Common myeloid progenitor, CD34-positive (primary cell): ENCODE measurements around the gene THRB.

Experiments
- CTCF ChIA-PET: fragments of 350-600 bp; sonication (Branson Sonifier 250); formaldehyde crosslinking; loops from one replicate; lab custom pipeline; 2021; ENCODE audit warnings: antibody characterized with exemption; lab: Charles Lee
- POLR2A ChIA-PET: fragments of 350-600 bp; sonication (Branson Sonifier 250); formaldehyde crosslinking; loops from one replicate; lab custom pipeline; 2021; ENCODE audit warnings: antibody characterized with exemption; lab: Charles Lee
- DNase-seq, 3 donors: peaks; one replicate each; pipeline versions ENCODE4 v3.0.0 to v3.0.0-alpha.2; 2013
- H3K27ac ChIP-seq, 2 experiments: 1 replicate in 1 of 2; 2 replicates in 1 of 2; pipeline ENCODE4 v1.7.0; 2013; ENCODE audit warnings: inconsistent platforms in 2 of 2, low read length in 2 of 2, mild to moderate bottlenecking in 2 of 2, low read depth in 1 of 2, moderate library complexity in 1 of 2; ENCODE audit not compliant: severe bottlenecking in 2 of 2, insufficient read depth in 1 of 2, poor library complexity in 1 of 2
- H3K27me3 ChIP-seq, 5 experiments: replicated peaks in 2 of 5; 1 replicate in 3 of 5; 2 replicates in 2 of 5; pipeline versions ENCODE4 v1.6.1 to v1.7.0; 2013; ENCODE audit warnings: low read length in 4 of 5, mild to moderate bottlenecking in 2 of 5, moderate library complexity in 2 of 5, inconsistent platforms in 1 of 5; ENCODE audit not compliant: insufficient read depth in 5 of 5, control insufficient read depth in 4 of 5
- H3K36me3 ChIP-seq, 4 experiments: 1 replicate in 2 of 4; 2 replicates in 2 of 4; pipeline versions ENCODE4 v1.6.1 to v1.7.0; 2013; ENCODE audit warnings: low read length in 3 of 4, control low read depth in 1 of 4, mild to moderate bottlenecking in 1 of 4; ENCODE audit not compliant: control insufficient read depth in 4 of 4, insufficient read depth in 4 of 4
- H3K4me1 ChIP-seq, 4 experiments: 1 replicate in 3 of 4; 2 replicates in 1 of 4; pipeline versions ENCODE4 v1.6.1 to v1.7.1; 2013; ENCODE audit warnings: low read length in 3 of 4, mild to moderate bottlenecking in 3 of 4, control low read depth in 1 of 4, inconsistent platforms in 1 of 4, moderate library complexity in 1 of 4; ENCODE audit not compliant: control insufficient read depth in 4 of 4, insufficient read depth in 4 of 4; ENCODE audit errors: control extremely low read depth in 1 of 4
- H3K4me3 ChIP-seq, 7 experiments: 1 replicate in 4 of 7; 2 replicates in 3 of 7; pipeline versions ENCODE4 v1.5.1 to v1.7.0; 2013; ENCODE audit warnings: mild to moderate bottlenecking in 7 of 7, low read length in 6 of 7, moderate library complexity in 6 of 7, inconsistent platforms in 2 of 7, low read depth in 2 of 7, control low read depth in 1 of 7; ENCODE audit not compliant: insufficient read depth in 4 of 7, control insufficient read depth in 1 of 7; ENCODE audit errors: extremely low read depth in 1 of 7
- H3K9me3 ChIP-seq, 5 experiments: 1 replicate in 4 of 5; 2 replicates in 1 of 5; pipeline versions ENCODE4 v1.6.1 to v1.7.1; 2013; ENCODE audit warnings: low read length in 4 of 5, mild to moderate bottlenecking in 2 of 5, inconsistent platforms in 1 of 5, low read depth in 1 of 5, moderate library complexity in 1 of 5; ENCODE audit not compliant: control insufficient read depth in 4 of 5, insufficient read depth in 2 of 5; ENCODE audit errors: control extremely low read depth in 1 of 5
- WGBS: methylation state at CpG from one replicate; pipeline ENCODE4 v1.1.5; 2013; ENCODE audit not compliant: insufficient coverage; 5-methylcytosine and 5-hydroxymethylcytosine counted together

Gene THRB

DNA sequence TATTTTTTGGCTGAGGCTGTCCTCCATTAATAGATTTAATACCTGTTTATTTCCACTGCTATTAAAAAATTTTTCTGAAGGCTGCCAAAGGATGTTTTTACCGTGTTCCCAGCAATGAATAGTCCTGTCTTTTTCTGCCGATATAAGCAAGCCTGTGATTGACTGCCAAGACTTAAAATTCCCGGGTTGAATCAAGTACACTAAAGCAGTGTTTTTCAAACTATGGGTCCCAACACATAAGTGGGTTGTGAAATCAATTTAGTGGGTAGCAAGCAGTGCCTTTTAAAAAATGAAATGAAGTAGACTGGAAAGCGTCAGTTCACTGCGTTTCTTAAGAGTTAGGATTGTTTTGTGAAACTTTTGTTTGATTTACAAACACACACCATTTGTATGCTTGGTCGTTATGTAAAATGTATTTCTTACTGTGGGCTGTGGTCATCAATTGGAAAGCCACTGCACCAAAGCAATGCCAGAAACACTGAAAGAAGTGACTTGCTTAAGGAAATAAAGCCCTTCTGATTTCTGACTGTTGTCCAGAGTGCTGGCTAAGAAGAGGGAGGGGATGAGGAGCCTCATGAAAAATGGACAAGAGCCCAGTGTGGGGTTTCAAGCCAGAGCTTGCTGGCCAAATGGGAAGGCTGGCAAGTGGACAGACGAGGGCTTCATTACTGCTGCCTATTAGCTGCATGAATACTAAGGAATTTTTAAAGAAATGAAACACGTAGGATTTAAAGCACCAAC is 206.0 kb downstream of the THRB start:
- H3K27me3 ChIP-seq, result no peaks in the 10 kb centered on the region
- peaks cover 0 to 3% (median 0%) of the 10 kb centered on the region in 5 experiments for H3K9me3 ChIP-seq
- ChIA-PET CTCF (no interaction called here), POLR2A (no interaction called here)
- WGBS, result 100% methylated on average over 4 of the region's 8 CpGs
- no peak overlapping the region for H3K27ac ChIP-seq
- no peak overlapping the region for H3K4me3 ChIP-seq
- no peak for DNase-seq
- peaks cover 0 to 2% (median under 1%) of the 10 kb centered on the region in 4 experiments for H3K36me3 ChIP-seq
- no peaks in the 10 kb centered on the region for H3K4me1 ChIP-seq

DNA sequence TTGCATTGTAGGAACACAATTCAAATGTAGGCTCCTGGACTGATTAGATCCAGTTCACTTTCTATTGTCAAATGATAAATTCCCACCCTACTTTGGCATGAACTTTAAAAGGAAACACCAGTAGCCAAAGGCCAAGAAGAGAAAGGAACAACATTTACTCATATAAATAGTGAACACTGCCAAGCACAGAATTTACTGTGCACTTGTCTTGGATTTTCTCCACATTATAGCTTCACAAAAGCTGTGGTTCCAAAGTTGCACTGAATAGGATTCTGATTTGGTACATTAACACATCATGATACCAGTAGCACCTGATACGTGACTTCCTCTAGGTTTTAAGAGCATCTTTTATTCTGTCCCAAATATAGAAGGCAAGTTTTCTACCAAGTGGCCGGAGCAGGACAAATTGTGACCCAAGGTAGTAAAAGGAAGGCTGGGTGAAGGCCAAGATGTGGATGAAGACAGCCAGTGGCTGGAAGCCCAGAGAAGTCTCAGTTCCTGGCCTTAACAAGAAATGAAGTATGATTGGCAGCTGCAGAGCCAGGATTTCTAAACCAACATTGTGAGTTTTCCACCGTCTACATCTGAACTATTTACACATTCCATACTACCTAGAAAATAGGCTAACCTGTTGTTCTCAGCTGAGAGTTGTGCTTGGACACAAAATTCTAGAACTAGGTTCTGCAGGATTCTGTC is 206.7 kb downstream of the THRB start:
- DNase-seq, result no peak
- ChIA-PET POLR2A (no interaction called here), CTCF (no interaction called here)

DNA sequence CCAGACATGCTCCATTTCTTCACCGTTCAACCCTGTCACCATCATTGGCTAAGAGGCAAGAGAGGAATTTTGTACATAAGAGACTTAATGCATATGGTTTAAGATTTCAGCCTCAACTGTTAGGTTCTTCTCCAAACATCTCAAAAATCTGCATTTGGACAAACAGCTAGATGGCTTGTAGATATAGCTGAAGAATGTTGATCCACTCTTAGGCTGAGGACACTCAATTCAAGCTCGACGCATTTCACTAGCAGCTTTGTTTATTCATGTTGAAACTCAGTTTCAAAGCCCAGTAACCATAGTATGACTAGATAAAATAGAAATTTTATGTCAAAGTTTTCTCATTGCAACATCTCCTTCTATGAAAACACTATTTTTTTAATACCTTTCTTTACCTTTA is 208.2 kb downstream of the THRB start:
- H3K27ac ChIP-seq, result no peak overlapping the region
- H3K27me3 ChIP-seq, result no peaks in the 10 kb centered on the region
- no CpG with 5 or more reads among the region's 3 CpGs for WGBS
- no peaks in the 10 kb centered on the region for H3K36me3 ChIP-seq
- H3K9me3 ChIP-seq, result no peaks in the 10 kb centered on the region
- H3K4me3 ChIP-seq, result no peak overlapping the region
- H3K4me1 ChIP-seq, result no peaks in the 10 kb centered on the region
- CTCF ChIA-PET, result no interaction called here
- no peak for DNase-seq
- POLR2A ChIA-PET, result no interaction called here

More for the DNA sequence above, 206.7 kb downstream of the THRB start:
- Histone ChIP-seq H3K27ac (no peak overlapping the region), H3K27me3 (no peaks in the 10 kb centered on the region), H3K36me3 (no peaks in the 10 kb centered on the region), H3K9me3 (no peaks in the 10 kb centered on the region), H3K4me1 (no peaks in the 10 kb centered on the region), H3K4me3 (no peak overlapping the region)
- 100% methylated on average over 3 of the region's 3 CpGs for WGBS

DNA sequence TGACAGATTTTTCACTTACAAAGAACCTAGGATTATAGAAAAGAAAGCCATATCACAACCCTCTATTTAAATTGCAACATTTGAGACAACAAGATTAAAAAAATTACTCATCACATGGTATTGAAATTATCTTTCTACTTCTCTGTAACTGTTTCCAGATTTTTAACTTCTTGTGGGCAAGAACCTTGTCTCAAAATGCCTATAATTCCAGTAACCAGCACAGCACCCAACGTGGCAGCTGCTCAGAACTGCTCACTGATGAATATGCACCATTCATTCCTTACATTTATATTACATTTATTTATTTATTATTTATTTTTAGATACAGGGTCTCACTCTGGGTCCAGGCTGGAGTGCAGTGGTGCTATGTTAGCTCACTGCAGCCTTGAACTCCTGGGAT is 216.1 kb downstream of the THRB start:
- WGBS, result no CpG with 5 or more reads among the region's 1 CpG

DNA sequence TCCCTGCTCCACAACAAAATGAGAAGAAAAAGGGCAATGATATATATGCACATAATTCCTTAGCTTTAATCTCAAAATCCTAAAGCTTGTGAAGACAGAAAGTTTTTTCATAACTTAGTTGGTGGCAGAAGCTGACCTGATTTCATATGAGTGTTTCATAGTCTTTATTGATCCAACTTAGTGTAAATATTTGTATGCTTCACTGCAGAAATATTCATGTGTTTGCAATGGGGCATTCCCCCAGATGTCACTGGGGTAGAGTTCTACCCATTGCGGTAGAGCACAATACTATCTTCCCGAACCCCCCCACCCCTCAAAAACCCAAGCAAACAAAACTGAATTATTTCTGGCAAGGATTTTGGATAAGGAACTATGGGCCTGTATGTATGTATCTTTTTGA is 221.2 kb downstream of the THRB start:
- no peaks in the 10 kb centered on the region for H3K4me1 ChIP-seq
- no peaks in the 10 kb centered on the region for H3K27me3 ChIP-seq
- no CpG with 5 or more reads among the region's 2 CpGs for WGBS
- CTCF ChIA-PET, result no interaction called here
- H3K27ac ChIP-seq, result no peak overlapping the region
- H3K36me3 ChIP-seq, result no peaks in the 10 kb centered on the region
- no peak overlapping the region for H3K4me3 ChIP-seq
- POLR2A ChIA-PET, result no interaction called here
- no peaks in the 10 kb centered on the region for H3K9me3 ChIP-seq
- no peak for DNase-seq

More for the DNA sequence above, 216.1 kb downstream of the THRB start:
- Histone ChIP-seq H3K4me3 (no peak overlapping the region), H3K27ac (no peak overlapping the region), H3K4me1 (no peaks in the 10 kb centered on the region), H3K27me3 (no peaks in the 10 kb centered on the region), H3K9me3 (no peaks in the 10 kb centered on the region), H3K36me3 (no peaks in the 10 kb centered on the region)
- DNase-seq, result no peak
- ChIA-PET CTCF (no interaction called here), POLR2A (no interaction called here)

DNA sequence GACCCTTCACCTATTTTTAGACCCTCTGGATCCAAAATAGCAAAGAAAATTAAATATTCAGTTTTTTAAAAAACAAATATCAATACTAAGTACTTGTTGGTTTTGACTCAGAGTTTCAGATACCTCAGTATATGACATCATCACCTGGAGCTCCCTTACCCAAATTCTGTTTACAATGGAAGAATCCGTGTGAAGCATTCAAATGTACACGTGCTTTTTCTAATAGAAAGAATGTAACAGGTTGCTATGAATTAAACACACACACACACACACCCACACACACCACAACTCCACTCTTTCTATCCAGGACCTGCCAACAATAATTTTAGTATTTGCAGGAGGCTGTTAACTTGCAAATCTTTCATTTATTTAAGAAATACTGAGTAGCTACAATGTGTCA is 221.8 kb downstream of the THRB start:
- ChIA-PET POLR2A (interaction anchor here (0.6 kb wide), 1 partner anchor 1363 kb away, joined by 3 read pairs; no protein-coding TSS in a partner anchor), CTCF (no interaction called here)
- no peaks in the 10 kb centered on the region for H3K27me3 ChIP-seq
- H3K36me3 ChIP-seq, result no peaks in the 10 kb centered on the region
- no peak for DNase-seq
- no peak overlapping the region for H3K4me3 ChIP-seq
- no peaks in the 10 kb centered on the region for H3K4me1 ChIP-seq
- no peaks in the 10 kb centered on the region for H3K9me3 ChIP-seq
- WGBS, result 80% methylated on average over 1 of the region's 2 CpGs
- H3K27ac ChIP-seq, result no peak overlapping the region

DNA sequence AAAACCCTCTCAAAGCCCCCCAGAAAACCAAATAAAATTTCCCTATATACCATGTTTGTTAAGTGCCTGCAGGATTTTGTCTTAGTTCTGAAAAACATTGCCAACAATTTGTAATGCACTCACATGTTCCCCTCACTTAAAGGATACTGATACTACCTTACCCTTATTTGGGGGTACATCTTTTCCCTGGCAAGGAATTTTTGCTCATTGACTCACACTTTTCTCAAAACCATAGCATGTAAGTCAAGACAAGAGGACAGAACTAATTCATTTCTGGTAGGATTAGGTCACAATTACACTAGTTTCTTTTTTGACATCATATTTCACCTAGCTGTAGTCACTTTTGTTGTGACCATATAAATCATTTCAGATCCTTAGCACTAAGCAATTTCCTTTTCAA is 222.2 kb downstream of the THRB start:
- POLR2A ChIA-PET, result interaction anchor here (0.6 kb wide), 1 partner anchor 1364 kb away, joined by 3 read pairs; no protein-coding TSS in a partner anchor
- no peaks in the 10 kb centered on the region for H3K36me3 ChIP-seq
- CTCF ChIA-PET, result no interaction called here
- no peaks in the 10 kb centered on the region for H3K4me1 ChIP-seq
- H3K27me3 ChIP-seq, result no peaks in the 10 kb centered on the region
- no peak overlapping the region for H3K4me3 ChIP-seq
- DNase-seq, result peak in 1 of 3 donors; percentile 10
- H3K9me3 ChIP-seq, result no peaks in the 10 kb centered on the region
- no peak overlapping the region for H3K27ac ChIP-seq
